HG03432 (cell line): ENCODE data around the gene RLF.
A peak's percentile ranks its signal among the peaks of the same experiment; 100 is the strongest.

Experiments
- ATAC-seq: cut with Tn5 transposase; IDR thresholded peaks from one replicate; pipeline ENCODE4 v1.9.1; 2021; ENCODE audit warnings: mild to moderate bottlenecking, moderate library complexity; ENCODE audit not compliant: unreplicated experiment

RLF gene

DNA sequence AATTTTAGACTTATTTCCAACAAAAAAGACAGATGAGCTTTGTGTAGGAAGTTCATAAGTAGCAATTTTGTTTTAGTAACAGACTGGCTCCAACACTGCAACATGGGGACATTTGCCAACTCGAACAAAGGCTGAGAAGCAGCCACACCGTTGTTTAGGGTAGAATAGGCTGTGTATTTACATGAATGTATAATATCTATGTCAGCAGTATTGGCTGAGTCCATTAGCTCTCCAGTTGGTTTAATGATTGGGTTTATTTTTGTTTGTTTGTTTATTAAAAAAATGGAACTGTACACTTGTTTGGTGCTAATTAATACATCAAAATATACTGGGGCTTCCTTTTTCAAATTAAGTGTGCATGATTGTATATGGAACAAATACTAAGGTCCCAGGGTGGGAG lies 79.2 kb downstream of the RLF start:
- ATAC-seq: no peak

DNA sequence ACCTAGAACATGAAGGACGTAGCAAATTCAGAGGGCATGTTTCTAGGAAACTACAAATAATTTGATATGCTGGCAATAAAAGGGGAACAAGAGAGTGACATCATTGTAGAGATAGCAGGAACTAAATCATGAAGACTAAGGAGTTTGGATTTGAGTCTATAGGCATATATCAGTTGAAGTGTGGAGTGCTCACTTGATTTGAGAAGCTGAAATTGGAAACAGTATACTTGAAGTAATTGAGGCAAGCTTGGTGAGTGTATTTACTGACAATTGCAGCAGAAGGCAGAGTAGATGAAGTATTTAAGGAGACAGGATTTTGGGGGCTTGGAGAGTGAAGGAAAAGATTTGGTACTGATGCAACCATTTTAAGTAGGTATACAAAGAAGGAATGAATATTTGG lies 80.2 kb downstream of the RLF start:
- ATAC-seq: peak; percentile 12

DNA sequence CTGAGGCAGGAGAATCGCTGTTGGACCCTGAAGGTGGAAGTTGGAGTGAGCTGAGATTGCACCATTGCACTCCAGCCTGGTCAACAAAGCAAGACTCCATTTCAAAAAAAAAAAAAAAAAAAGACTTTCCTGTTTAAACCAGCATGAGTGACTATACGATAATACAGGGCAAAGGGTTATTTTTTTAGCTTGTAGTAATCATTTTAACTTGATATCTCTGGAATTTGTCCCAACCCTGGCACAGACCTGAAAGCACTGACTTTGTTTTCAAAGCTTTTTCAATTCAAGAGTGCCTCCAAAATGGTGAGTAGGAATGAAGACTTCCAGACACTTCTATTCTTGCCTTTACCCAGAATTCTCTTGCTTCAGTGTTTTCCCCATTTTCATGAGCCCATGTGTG lies 82.2 kb downstream of the RLF start:
- no peak for ATAC-seq

DNA sequence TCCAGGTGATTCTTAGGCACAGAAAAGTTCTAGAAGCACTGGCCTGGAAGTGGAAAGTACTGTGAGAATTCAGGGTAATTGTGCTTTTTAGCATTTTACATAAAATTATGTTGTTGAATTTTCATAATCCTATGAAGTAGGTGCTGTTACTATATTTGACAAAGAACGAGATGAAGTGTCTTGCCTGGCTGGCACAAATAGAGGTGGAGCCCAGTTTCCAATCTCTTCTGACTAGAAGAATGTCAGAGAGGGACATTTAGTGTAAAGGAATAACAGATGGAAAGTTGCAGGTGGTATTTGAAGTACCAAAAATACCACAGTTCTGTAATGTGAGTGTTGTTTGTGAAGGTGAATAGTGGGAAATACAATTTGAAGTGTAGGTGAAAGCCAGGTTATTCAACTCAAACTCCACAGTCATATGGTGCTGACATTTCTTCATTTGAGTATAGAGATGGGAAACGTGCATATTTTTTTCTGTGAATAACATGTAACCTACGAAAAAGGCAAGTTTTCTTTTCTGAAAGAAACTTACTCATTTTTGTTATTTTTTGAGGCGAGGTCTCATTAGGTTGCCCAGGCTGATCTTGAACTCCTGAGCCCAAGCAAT lies 83.1 kb downstream of the RLF start:
- ATAC-seq: no peak

DNA sequence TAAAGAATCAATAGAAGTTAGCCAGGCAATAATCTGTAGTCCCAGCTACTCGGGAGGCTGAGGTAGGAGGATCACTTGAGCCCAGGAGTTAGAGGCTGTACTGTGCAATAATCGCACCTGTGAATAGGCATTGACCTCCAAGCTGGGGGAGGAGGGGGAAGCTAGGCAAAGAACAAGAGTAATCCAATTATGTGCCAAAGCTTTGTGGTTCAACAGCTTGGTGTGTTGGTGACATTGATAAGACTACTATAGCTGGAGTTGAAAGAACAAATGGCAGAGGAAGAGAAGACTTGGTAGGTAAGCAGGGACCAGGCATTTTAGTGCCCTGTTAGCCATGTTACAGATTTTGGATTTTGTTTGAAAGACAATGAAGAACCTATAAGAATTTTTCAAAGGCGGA lies 84.5 kb downstream of the RLF start:
- ATAC-seq: no peak

DNA sequence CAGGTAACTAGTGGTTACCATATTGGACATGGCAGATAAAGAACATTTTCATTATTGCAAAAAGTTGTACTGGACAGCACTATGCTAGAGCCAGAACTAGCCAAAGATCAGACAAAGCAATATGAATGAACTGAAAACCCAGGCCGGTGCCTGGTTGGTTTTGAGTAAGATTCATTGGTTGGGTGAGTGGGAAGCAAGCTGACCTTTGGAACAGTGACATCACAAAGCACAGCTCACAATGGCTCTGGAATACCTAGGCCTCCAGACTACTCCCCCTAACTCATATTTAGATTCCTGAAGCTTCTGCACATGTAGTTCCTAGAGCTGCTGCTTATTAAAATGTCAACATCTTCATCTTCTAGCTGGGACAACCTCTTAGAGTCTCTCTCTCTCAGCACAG lies 86.5 kb downstream of the RLF start, which contains the start of gene TMCO2:
TMCO2 (plus strand) TSS at position 283 of the 400 bp plus-strand sequence; CDS start at position 340, 57 bp downstream.
- no peak for ATAC-seq

DNA sequence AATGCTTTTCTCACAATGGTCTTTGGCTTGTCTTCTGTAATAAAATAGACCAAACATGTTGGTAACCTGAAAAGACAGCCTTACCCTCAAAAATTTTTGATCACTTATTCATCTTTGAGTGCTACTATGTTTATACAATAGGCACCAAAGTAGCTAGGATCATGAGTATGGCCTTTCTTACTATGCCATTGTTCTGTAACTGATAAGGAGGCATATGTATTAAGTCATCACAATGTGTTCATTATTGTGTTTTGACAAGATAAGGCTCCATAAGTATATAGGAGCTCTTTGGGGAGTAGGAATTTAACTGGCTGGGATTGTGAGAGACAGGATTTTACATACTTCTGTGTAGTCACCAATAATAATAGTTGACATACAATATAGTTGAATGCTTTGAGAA lies 87.2 kb downstream of the RLF start:
- ATAC-seq: no peak

DNA sequence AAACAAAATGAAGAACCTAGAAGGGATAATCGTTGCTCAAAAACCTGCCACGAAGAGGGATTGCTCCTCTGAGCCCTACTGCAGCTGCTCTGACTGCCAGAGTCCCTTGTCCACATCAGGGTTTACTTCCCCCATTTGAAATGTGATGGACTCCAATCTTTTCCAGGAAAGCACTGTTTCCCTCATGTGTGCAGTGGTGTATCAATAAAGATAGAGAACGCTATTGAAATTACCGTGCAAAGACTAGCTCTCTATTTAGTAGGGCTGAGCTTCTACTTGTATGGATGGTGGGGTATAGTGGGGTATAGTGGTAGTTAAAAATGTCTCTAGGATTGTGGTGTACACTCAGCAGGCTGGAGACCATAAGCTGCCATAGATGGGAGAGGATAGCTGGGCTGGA lies 90.3 kb downstream of the RLF start:
- ATAC-seq: no peak

DNA sequence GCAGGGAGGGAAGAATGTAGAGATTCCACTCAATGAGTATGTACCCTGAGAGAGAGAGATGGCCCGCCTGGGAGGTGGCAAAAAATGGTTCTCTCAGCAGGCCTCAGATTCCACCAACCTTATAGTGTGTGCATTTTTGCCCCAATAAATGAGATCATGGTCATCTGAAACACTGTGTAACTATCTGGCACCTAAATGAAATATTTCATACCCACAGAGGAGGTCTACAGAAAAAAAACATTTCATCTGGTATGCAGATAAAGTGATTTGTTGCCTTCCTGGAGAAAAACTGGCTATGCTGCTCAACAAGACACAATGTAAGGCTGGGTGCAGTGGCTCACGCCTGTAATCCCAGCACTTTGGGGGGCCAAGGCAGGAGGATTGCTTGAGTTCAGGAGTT lies 91.4 kb downstream of the RLF start:
- ATAC-seq: no peak

DNA sequence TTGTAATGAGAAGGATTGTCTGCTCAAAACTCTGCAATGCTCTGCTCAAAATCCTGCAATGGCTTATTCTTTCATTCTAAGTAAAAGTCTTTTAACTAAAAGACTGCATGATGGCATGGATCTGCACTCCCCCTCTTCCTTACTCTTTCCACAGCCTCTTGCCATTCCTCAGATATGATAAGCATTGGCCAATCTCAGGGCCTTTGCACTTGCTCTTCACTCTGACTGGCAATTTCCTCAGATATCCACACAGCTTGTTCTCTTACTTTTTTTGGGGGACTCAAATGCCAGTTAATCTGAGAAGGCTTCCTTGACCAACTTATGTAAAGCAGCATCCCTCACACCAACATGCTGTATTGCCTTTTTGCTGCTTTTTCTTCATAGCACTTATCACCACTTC lies 94.0 kb downstream of the RLF start:
- ATAC-seq: no peak

DNA sequence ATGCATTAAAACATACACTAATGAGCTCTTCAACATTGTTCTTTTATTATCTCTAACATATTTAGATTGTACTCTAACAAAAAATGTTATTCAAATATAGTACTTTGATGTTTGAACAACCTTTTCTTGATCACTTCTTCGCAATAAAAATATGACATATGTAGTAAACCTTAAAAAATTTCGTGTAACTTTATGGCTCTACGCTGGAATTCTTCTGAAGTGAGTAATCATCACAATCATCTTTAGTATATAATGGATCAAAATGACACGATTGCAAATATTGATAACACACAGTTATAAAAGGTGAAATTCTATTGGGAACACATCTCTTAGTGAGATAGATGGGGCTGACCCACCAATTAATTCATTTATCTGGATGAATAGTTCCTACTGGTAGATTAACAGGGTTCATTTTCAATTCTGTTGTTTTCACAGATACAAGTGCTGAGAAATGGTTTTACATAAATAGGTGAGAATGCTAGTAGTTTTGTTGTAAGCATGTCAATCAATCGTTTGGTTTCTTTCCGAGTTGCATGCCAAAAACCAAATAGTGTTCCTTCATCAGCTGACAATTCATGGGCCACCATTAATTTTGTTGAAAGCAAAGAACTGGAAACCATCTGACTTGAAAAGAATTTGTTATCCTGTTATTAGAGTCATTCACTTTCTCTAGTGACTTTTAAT lies 95.4 kb downstream of the RLF start:
- no peak for ATAC-seq

DNA sequence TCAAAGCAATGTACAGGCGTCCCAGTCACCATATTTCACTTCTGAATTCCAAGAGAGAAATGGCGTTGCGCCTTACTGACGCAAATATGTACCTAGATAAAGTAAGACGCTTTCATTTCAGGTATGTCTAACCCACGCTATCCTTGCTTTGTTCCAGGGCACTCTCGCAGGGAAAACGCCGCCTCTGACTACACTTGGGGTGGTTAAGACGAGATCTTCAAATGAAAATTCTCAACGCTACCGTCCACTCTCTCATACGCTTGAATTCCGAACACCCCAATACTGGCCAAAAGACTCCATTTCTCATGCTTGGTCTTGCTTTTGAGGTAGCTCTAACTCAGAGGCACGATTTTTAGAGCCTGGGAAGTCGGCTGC lies 96.1 kb downstream of the RLF start:
- ATAC-seq: peak; percentile 5

DNA sequence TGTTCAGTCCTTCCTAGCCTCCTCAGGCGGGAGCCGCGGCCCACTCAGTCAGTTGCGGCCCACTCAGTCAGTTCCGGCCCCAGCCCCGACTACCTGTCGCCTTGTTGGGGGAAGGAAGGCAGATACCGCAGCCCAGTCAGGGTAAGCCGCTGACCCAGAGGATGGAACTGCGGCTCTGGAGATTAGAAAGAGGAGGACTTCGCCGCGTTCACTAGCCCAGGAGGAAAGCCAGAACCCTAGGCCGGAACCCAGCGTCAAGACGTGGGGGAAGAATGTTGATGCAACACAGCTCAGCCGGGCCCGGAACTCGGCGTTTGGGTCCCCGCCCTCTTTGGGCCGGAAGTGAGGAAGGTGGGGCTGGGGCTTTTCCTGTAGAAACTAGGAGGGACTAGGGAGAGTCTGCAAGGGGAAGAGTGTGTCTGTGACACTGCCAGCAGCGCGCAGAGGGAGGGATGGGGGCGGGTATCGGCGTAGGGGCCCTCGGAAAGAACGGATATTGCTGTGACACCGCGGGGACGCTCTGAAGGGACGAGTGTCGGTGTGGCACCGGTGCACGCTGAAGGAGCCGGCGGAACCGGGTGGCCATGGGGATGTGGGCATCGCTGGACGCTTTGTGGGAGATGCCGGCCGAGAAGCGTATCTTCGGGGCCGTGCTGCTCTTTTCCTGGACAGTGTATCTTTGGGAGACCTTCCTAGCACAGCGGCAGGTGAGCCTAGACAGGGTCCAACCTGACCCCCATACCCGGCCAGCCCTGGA lies 96.7 kb downstream of the RLF start, which contains the start of gene ZMPSTE24:
ZMPSTE24 (plus strand) TSS at position 549 of the 757 bp plus-strand sequence; CDS start at position 585, 36 bp downstream.
- ATAC-seq: peak; percentile 90

DNA sequence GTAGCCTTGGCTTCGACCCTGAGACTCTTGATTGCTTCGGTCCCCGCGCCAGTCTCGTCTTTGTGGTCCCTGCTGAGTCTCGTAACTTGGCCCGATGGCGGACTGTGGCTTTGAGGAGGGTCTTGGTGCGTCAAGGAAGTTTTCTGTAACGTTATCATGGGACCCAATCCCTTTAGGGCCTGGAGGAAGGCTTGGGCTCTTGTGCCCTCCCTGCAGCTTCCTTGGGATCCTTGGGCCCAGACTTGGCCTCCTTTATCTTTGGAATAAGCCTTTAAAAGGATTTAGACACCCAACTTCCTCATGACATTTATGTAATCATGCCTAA lies 97.2 kb downstream of the RLF start:
- ATAC-seq: no peak

DNA sequence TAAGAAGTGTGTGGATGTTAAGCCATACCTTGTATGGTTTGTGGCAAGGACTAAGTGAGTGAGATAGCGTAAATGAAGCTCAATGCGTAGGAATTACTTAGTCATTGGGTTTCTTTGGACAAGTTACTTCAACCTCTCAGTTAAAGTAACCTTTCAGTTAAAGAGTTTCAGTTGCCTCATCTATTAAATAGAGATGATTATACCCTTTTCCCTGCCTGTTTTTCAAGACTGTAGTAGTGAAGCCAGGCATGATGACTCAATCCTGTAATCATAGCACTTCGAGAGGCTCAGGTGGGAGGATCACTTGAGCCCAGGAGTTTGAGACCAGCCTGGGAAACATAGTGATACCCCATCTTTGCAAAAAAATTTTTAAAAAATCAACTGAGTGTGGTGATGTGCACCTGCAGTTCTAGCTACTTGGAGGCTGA lies 103.2 kb downstream of the RLF start:
- no peak for ATAC-seq

DNA sequence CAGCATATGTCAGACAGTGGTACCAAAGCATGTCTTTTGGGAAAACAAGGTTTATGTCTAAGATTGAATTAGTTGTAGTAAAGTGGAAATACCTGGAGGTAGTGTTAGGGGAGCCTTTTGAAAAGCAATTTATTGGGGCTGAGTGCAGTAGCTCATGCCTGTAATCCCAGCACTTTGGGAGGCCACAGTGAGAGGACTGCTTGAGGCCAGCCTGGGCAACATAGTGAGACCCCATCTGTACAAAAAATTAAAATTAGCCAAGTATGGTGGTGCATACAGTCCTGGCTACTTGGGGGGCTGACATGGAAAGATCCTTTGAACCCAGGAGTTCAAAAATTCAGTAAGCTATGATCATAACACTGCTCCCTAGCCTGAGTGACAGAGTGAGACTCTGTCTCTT lies 104.1 kb downstream of the RLF start:
- ATAC-seq: no peak

DNA sequence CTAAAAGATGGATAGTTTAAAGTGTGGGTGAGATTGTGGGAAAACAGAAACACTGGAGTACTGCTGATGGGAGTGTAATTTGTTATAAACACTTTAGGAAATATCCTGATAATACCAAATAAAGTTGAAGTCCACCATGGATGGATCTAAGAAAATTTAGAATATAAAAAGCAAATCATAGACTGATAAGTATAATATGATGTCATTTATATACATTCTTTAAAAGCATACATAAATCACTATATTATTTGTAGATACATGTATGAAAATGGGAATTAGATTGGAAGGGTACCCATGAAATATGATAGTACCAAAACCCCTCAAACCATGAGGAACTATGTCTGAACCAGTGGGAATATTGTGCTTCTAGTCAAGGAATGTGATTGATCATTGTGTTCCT lies 104.7 kb downstream of the RLF start:
- no peak for ATAC-seq

DNA sequence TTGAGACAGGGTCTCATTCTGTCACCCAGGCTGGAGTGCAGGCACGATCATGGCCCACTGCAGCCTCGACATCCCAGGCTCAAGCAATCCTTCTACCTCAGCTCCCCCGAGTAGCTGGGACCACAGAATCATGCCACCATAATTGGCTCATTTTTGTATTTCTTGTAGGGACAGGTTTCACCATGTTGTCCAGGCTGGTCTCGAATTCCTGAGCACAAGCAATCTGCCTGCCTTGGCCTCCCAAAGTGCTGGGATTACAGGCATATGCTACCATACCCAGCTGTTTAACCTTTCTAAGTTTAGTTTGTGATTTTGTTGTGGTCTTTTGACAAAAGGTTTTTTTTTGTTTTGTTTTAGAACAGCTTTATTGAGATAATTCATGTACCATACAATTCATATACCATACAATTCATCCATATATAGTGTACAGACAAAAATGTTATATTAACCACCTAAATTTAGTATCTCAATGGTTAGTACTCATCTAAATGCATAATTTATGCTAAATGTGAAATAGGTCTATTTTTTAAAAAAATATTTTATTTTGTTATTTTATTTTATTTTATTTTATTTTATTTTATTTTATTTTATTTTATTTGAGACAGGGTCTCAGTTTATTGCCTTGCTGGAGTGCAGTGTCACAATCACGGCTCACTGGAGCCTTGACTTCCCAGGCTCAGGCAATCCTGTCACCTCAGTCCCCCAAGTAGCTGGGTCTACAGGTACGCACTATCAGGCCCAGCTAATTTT lies 105.8 kb downstream of the RLF start:
- no peak for ATAC-seq

DNA sequence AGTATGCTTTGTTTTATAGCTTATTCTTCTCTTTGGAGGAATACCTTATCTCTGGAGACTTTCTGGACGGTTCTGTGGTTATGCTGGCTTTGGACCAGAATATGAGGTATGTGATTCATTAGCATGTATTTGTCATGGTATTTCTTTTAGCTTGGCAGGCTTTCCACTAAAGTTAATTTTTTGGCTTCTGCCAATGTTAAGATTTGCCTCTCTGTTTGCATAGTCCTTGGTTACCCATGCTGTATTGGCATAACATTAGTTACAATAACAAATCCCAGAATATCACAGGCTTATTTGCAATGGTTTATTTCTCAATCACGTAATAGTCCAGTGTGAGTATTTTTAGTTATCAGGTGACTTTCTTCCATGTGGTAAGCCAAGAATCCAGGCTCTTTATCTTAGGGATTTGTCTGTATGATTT lies 106.6 kb downstream of the RLF start:
- no peak for ATAC-seq

DNA sequence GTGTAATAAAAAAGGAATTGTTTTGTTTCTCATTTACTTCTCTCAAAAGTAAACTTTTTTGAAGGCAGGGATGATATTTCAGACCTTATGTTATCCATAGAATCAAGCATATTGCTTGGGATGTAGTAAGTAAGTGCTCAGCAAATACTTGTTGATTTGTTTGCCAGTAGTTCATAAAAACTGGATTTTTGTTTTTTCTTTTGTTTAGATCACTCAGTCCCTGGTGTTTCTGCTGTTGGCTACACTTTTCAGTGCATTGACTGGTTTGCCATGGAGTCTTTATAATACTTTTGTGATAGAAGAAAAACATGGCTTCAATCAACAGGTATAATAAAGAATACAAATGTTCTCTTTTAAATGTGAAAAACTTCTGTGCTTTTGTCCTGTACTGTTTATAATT lies 107.0 kb downstream of the RLF start:
- ATAC-seq: no peak

DNA sequence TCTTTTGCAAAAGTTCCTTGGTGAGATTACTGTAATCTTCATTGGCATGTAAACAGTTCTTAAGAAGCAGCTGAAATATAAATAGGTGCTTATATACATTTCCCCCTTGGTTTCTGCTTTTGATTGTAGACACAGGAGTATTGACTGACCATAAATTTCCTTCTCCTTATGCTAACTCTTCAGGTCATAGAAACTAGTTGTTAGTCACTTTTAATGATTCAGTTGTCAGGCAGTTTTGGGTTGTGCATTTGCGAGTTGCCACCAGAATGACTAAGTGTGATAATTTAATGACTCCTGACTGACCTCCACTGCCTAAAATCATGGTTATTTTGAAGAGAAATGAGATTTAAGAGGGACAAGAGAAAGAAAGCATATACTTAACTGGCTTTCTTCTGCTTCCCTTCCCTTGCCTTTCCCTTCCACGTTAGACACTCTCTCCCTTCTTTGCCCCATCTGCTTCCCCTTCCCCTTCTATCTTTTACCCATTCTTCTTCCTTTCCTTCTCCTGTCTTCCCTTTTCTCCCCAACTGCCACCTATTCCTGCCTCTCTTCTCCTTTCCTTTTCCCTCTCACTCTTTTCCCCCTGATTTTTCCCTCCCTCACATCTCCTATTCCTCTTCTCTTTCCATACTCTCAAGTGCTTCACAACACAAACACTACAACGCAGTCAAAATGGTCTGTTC lies 109.1 kb downstream of the RLF start:
- ATAC-seq: no peak
